IMR-90 (cell line): ENCODE measurements around the gene C2orf68. TPM values are rescaled to one million over a fixed set of nuclear protein-coding genes. Genes with fewer than 3 reads are reported as not detected.

Experiments
- ATAC-seq: fragments of 200-7000 bp; cut with Tn5 transposase; 2 replicates; pipeline ENCODE4 v1.9.1; 2020; ENCODE audit warnings: low read depth, mild to moderate bottlenecking, moderate library complexity
- BruUV-seq: library from RNA; stranded (reverse); fragments of 400-500 nt; replicated peaks from 2 replicates; lab custom pipeline; 2021; lab: Mats Ljungman, UMichigan
- CTCF ChIA-PET: fragments of 300-600 bp; formaldehyde crosslinking; extraction: SDS; loops from one replicate; lab custom pipeline; 2021; ENCODE audit warnings: antibody characterized with exemption; lab: Yijun Ruan, JAX
- POLR2A ChIA-PET: fragments of 300-600 bp; sonication (Branson Sonifier 250); formaldehyde crosslinking; loops from one replicate; lab custom pipeline; 2022; ENCODE audit warnings: antibody characterized with exemption; ENCODE audit not compliant: unreplicated experiment; lab: Charles Lee
- DNase-seq: peaks from one replicate; pipeline ENCODE4 v3.0.0; 2013
- H2AFZ ChIP-seq: replicated peaks from 2 replicates; pipeline ENCODE3; 2013; ENCODE audit warnings: low read length, mild to moderate bottlenecking; ENCODE audit not compliant: poor library complexity
- H2AK5ac ChIP-seq: 2 replicates; pipeline ENCODE4 v1.6.1; 2013; ENCODE audit warnings: low read depth, low read length, inconsistent platforms
- H2AK9ac ChIP-seq: replicated peaks from 2 replicates; pipeline ENCODE3; 2013; ENCODE audit warnings: mild to moderate bottlenecking, low read depth, low read length, moderate library complexity; ENCODE audit not compliant: poor library complexity
- H2BK120ac ChIP-seq: 2 replicates; pipeline ENCODE4 v1.6.1; 2013; ENCODE audit warnings: low read depth, low read length, inconsistent platforms
- H2BK15ac ChIP-seq: 3 replicates; pipeline ENCODE4 v1.6.1; 2013; ENCODE audit warnings: low read depth, low read length, inconsistent platforms
- H2BK20ac ChIP-seq: 2 replicates; pipeline ENCODE4 v1.6.1; 2013; ENCODE audit warnings: low read depth, mild to moderate bottlenecking, inconsistent platforms, low read length, moderate library complexity
- H2BK5ac ChIP-seq: 2 replicates; pipeline ENCODE4 v1.6.1; 2013; ENCODE audit warnings: mild to moderate bottlenecking, low read depth, low read length, inconsistent platforms; ENCODE audit not compliant: poor library complexity, severe bottlenecking
- H3K14ac ChIP-seq: replicated peaks from 2 replicates; pipeline ENCODE4 v1.6.1; 2013; ENCODE audit warnings: low read depth, low read length, inconsistent platforms
- H3K18ac ChIP-seq: 2 replicates; pipeline ENCODE4 v1.6.1; 2013; ENCODE audit warnings: low read depth, low read length, control low read depth
- H3K23ac ChIP-seq: 2 replicates; pipeline ENCODE4 v1.6.1; 2013; ENCODE audit warnings: low read depth, low read length, inconsistent platforms
- H3K27ac ChIP-seq: 2 replicates; pipeline ENCODE4 v1.5.1; 2013; ENCODE audit warnings: mild to moderate bottlenecking, control low read depth, low read length; ENCODE audit not compliant: insufficient read depth
- H3K27me3 ChIP-seq: 2 replicates; pipeline ENCODE4 v1.6.1; 2013; ENCODE audit warnings: low read length; ENCODE audit not compliant: control insufficient read depth, insufficient read depth
- H3K36me3 ChIP-seq: 2 replicates; pipeline ENCODE4 v1.6.1; 2013; ENCODE audit warnings: low read length, mixed read lengths; ENCODE audit not compliant: control insufficient read depth, insufficient read depth
- H3K4ac ChIP-seq: 2 replicates; pipeline ENCODE4 v1.6.1; 2013; ENCODE audit warnings: low read depth, low read length, inconsistent platforms
- H3K4me1 ChIP-seq: 2 replicates; pipeline ENCODE4 v1.6.1; 2013; ENCODE audit warnings: low read length, mixed read lengths; ENCODE audit not compliant: control insufficient read depth, insufficient read depth
- H3K4me2 ChIP-seq: 2 replicates; pipeline ENCODE4 v1.6.1; 2013; ENCODE audit warnings: low read depth, mild to moderate bottlenecking, control low read depth, low read length, moderate library complexity
- H3K4me3 ChIP-seq: 2 replicates; pipeline ENCODE4 v1.5.1; 2013; ENCODE audit warnings: low read depth, mild to moderate bottlenecking, control low read depth, low read length, moderate library complexity; ENCODE audit not compliant: insufficient read depth
- H3K56ac ChIP-seq: 2 replicates; pipeline ENCODE4 v1.6.1; 2013; ENCODE audit warnings: low read length, inconsistent platforms; ENCODE audit not compliant: insufficient read depth; ENCODE audit errors: extremely low read depth
- H3K79me1 ChIP-seq, 2 experiments: 2 replicates each; pipeline ENCODE4 v1.6.1; 2013; ENCODE audit warnings: low read length in 2 of 2, inconsistent platforms in 1 of 2, low read depth in 1 of 2
- H3K9ac ChIP-seq: 2 replicates; pipeline ENCODE4 v1.6.1; 2013; ENCODE audit warnings: low read depth, low read length, control low read depth
- H3K9me1 ChIP-seq: 2 replicates; pipeline ENCODE4 v1.6.1; 2013; ENCODE audit warnings: low read length, inconsistent platforms; ENCODE audit not compliant: insufficient read depth
- H3K9me3 ChIP-seq: 2 replicates; pipeline ENCODE4 v1.6.1; 2013; ENCODE audit warnings: low read length; ENCODE audit not compliant: control insufficient read depth, insufficient read depth
- H4K20me1 ChIP-seq: 2 replicates; pipeline ENCODE4 v1.6.1; 2013; ENCODE audit warnings: low read length, inconsistent platforms; ENCODE audit not compliant: insufficient read depth
- H4K5ac ChIP-seq: 2 replicates; pipeline ENCODE4 v1.6.1; 2013; ENCODE audit warnings: mild to moderate bottlenecking, low read depth, low read length, control low read depth
- H4K8ac ChIP-seq, 2 experiments: 2 replicates each; pipeline ENCODE4 v1.6.1; 2013; ENCODE audit warnings: low read depth in 2 of 2, low read length in 2 of 2, control low read depth in 1 of 2, inconsistent platforms in 1 of 2
- H4K91ac ChIP-seq: 2 replicates; pipeline ENCODE4 v1.6.1; 2013; ENCODE audit warnings: low read depth, low read length, inconsistent platforms; ENCODE audit not compliant: insufficient read depth
- FOS ChIP-seq: fragments of 150-350 bp; IDR thresholded peaks from 2 replicates; pipeline ENCODE4 v1.6.1; 2016; ENCODE audit warnings: low read depth, low read length
- WGBS, 2 experiments: methylation state at CpG; one replicate each; pipeline versions ENCODE4 v1.1.5 to v1.1.7; 2013; ENCODE audit warnings: missing lambda C conversion rate in 2 of 2; ENCODE audit not compliant: insufficient read length in 1 of 2; ENCODE audit errors: extremely low coverage in 2 of 2; 5-methylcytosine and 5-hydroxymethylcytosine counted together
- dilution Hi-C: fragments of 300-500 bp; cut with HindIII; formaldehyde crosslinking; loops from one replicate; pipeline ENCODE4 v1.14.3; 2018; ENCODE audit warnings: low sequenced_read_pairs; ENCODE audit not compliant: unreplicated experiment
- in situ Hi-C: fragments of 300-500 bp; cut with MboI; formaldehyde crosslinking; loops from 3 replicates; pipeline ENCODE4 v1.14.3; 2019; ENCODE audit warnings: low sequenced_read_pairs, inconsistent platforms, mixed read lengths
- intact Hi-C: fragments of 100-400 bp; cut with micrococcal nuclease; formaldehyde crosslinking; loops from 2 replicates; pipeline ENCODE4 v1.10.0; 2022
- polyA plus RNA-seq, 3 experiments: library from polyadenylated mRNA; depleted of rRNA; stranded (reverse); fragments of >200 nt; gene quantifications; 2 replicates each; pipeline ENCODE4 v1.2.3, GENCODE V29; 2012; ENCODE audit warnings: low replicate concordance in 1 of 3
- total RNA-seq: library from RNA; depleted of rRNA; stranded (reverse); fragments of >200 nt; gene quantifications from 2 replicates; pipeline ENCODE4 v1.2.3, GENCODE V29; 2012
- TF ChIP-seq, protein P1 (sequence below): fragments of 150-350 bp; IDR thresholded peaks from 2 replicates; pipeline ENCODE4 v1.6.1; 2017; ENCODE audit warnings: mild to moderate bottlenecking, antibody characterized with exemption, low read length, low read depth

The C2orf68 gene
- total and polyA plus RNA-seq, 2 of the 4 experiments (the other 2 are of a cell fraction), result 6.8 to 10.1 TPM

DNA sequence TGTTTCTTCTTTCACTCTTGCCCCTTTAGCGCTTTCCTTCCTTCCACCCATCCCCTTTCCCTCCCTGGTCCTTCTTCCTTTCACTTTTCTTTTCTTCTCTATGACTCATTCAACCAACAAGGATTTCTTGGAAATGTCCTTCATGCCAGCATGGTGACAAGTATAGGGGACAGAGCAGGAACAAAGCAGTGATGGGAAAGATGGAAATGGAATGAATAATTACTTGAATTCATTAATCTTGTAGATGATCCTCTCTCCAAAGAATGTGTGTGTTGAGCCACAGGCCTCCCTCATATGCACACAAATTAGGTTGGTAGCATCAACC, 26.1 kb downstream of the C2orf68 start:
- TF ChIP-seq FOS, result peak; percentile 37; the same call in 1 of the 2 replicates
- TF ChIP-seq, protein P1, sequence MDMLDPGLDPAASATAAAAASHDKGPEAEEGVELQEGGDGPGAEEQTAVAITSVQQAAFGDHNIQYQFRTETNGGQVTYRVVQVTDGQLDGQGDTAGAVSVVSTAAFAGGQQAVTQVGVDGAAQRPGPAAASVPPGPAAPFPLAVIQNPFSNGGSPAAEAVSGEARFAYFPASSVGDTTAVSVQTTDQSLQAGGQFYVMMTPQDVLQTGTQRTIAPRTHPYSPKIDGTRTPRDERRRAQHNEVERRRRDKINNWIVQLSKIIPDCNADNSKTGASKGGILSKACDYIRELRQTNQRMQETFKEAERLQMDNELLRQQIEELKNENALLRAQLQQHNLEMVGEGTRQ, result no peak
- dilution Hi-C loops, result no loop called here
- DNase-seq (peak; percentile 63), ATAC-seq (0 out of 2 replicates have a peak, but pooled peaks have one; percentile 2)
- Histone ChIP-seq H4K91ac (peak overlapping the region; percentile 92), H4K20me1 (peaks cover 7% of the 10 kb centered on the region; the same call in 1 of the 2 replicates), H2BK15ac (peak overlapping the region; percentile 58; the same call in 2 of the 3 replicates), H2BK120ac (peak overlapping the region; percentile 91), H4K8ac (peak overlapping the region; percentile 42 to 97), H3K18ac (peak overlapping the region; percentile 65), H3K9me3 (no peaks in the 10 kb centered on the region), H3K56ac (peak overlapping the region; percentile 54), H3K14ac (peak overlapping the region; percentile 94; the same call in 1 of the 2 replicates), H3K36me3 (no peaks in the 10 kb centered on the region), H3K4me3 (no peak overlapping the region), H3K79me1 (peaks cover 6 to 52% of the 10 kb centered on the region in 2 experiments; a peak in 2 of 4 replicates), H3K9ac (no peak overlapping the region; the same call in 1 of the 2 replicates), H3K4ac (peak overlapping the region; percentile 97), H2BK5ac (peak overlapping the region; percentile 94), H2BK20ac (peak overlapping the region; percentile 89), H2AFZ (peak overlapping the region; percentile 94), H3K27me3 (no peaks in the 10 kb centered on the region), H2AK5ac (peak overlapping the region; percentile 98), H4K5ac (peak overlapping the region; percentile 81), H2AK9ac (peak overlapping the region; percentile 95), H3K27ac (peak overlapping the region; percentile 90), H3K4me2 (peak overlapping the region; percentile 74), H3K23ac (peak overlapping the region; percentile 98; the same call in 1 of the 2 replicates), H3K4me1 (peaks cover 31% of the 10 kb centered on the region), H3K9me1 (peaks cover 27% of the 10 kb centered on the region)
- ChIA-PET CTCF (no interaction called here), POLR2A (no interaction called here)
- no CpG with 5 or more reads among the region's 1 CpG for WGBS, 2 experiments
- no TSS peak for BruUV-seq
- in situ Hi-C loops, result no loop called here
- intact Hi-C loops, result loop anchor here (2.0 kb wide), 1 partner anchor 25 kb away; the partner anchor contains the start of gene GGCX
